Vein endothelial cell (primary cell): ENCODE measurements around the gene SKA3. TPM values are rescaled to one million over a fixed set of nuclear protein-coding genes. Genes with fewer than 3 reads are reported as not detected.

Source experiments
- small RNA-seq: library from RNA; depleted of rRNA; stranded (forward); fragments of <200 nt; gene quantifications from one replicate; pipeline ENCODE3, GENCODE V24; 2012
- total RNA-seq: library from RNA; depleted of rRNA; stranded (reverse); fragments of >200 nt; gene quantifications from 2 replicates; pipeline ENCODE4 v1.2.3, GENCODE V29; 2012

The SKA3 gene
- total RNA-seq = 11.4 and 17.3 TPM in 2 replicates

DNA sequence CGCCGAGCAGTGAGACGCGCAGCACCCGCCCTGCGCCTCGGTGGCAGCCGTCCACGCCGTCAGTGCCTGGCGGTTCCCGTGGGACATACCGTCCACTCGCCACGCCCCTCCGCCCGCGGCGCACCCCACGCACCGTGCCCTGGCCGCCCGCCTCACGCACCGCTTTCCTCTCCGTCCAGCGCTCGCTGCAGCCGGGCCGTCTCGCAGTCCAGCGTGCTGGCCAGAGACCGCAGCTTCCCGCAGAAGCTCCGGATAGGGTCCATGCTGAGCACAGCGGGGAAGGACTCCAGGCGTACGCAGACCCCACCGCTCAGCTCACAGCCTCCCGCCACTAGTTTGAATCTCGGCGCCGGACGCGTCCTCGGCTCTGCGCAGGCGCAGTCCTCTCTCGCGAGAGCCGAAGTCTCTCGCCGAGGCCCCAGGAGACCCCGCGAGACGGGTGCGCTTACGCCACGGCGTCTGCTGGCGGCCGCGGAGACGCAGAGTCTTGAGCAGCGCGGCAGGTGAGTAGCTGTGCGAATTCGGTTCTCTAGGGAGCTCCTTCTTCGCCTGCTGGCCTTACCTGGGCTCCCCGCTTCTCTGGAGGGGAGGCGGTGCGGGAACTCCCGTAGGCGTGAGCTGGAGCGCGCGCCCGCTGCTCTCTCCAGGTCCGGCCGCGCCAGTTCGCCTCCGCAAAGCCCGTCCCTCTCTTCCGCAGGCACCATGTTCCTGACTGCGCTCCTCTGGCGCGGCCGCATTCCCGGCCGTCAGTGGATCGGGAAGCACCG lies at the start of gene SKA3, which contains the start of gene MRPL57:
Gene SKA3 (minus strand): TSS at position 338 of the 767 bp plus-strand sequence. CDS start 75 bp downstream, at position 263.
Gene MRPL57 (plus strand): TSS at position 444 of the 767 bp plus-strand sequence. CDS start 259 bp downstream, at position 703.

Small RNA genes lying within 50 kb of the gene (small RNA-seq; reads per million reads assigned to genes)
- not detected for gene AL158032.1
- not detected for gene RF00086
- not detected for gene RF02116

Other genes starting within 250 kb of the SKA3 start
- gene LATS2, start 115.0 kb downstream of the SKA3 start, total RNA-seq = 55.9 and 59.1 TPM in 2 replicates
- gene SAP18, start 36.4 kb downstream of the SKA3 start, total RNA-seq = 27.1 and 37.1 TPM in 2 replicates
- gene MRPL57, start 106 bp upstream of the SKA3 start, total RNA-seq = 16.1 and 17.6 TPM in 2 replicates